SU-DHL-6 (cell line): ENCODE results near the gene TDRD9.

ENCODE experiments used
- EZH2phosphoT487 ChIP-seq: fragments of 200-600 bp; sonication (generic), shearing (Covaris generic); conservative IDR thresholded peaks from 2 replicates; pipeline ENCODE4 v1.6.1; 2018; ENCODE audit warnings: mild to moderate bottlenecking, antibody characterized with exemption, low read length, moderate library complexity, mixed read lengths
- TF ChIP-seq, protein P1 (sequence below): fragments of 200-600 bp; sonication (generic); IDR thresholded peaks from one replicate; pipeline ENCODE4 v1.5.1; 2017; ENCODE audit warnings: antibody characterized with exemption, mild to moderate bottlenecking, low read length, moderate library complexity; ENCODE audit not compliant: insufficient read depth, poor library complexity, severe bottlenecking

DNA sequence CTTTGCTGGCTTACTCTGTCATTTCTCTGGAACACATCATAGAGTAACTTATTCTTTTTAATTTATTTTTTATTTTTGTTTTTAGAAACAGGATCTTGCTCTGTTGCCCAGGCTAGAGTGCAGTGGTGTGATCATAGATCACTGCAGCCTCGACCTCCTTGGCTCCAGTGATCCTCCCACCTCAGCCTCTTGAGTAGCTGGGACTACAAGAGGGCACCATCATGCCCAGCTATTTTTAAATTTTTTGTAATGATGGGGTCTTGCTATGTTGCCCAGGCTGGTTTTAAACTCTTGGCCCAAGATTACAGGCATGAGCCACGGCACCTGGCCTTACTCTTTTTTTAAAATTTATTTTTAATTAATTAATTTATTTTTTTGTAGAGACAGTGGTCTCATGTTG, 46.3 kb downstream of the TDRD9 start:
- TF ChIP-seq, protein P1, sequence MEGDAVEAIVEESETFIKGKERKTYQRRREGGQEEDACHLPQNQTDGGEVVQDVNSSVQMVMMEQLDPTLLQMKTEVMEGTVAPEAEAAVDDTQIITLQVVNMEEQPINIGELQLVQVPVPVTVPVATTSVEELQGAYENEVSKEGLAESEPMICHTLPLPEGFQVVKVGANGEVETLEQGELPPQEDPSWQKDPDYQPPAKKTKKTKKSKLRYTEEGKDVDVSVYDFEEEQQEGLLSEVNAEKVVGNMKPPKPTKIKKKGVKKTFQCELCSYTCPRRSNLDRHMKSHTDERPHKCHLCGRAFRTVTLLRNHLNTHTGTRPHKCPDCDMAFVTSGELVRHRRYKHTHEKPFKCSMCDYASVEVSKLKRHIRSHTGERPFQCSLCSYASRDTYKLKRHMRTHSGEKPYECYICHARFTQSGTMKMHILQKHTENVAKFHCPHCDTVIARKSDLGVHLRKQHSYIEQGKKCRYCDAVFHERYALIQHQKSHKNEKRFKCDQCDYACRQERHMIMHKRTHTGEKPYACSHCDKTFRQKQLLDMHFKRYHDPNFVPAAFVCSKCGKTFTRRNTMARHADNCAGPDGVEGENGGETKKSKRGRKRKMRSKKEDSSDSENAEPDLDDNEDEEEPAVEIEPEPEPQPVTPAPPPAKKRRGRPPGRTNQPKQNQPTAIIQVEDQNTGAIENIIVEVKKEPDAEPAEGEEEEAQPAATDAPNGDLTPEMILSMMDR = no peak
- no peak for TF ChIP-seq EZH2phosphoT487
